Fibroblast of pulmonary artery (primary cell): ENCODE data around the gene SRSF12.
A peak's percentile ranks its signal among the peaks of the same experiment; 100 is the strongest.

ENCODE experiments used
- DNase-seq: peaks from one replicate; pipeline ENCODE4 v3.0.0-alpha.2; 2010; ENCODE audit warnings: low read depth
- H3K4me3 ChIP-seq: replicated peaks from 2 replicates; pipeline ENCODE4 v1.5.1; 2011; ENCODE audit warnings: low read depth, mild to moderate bottlenecking, control low read depth, low read length, moderate library complexity
- CTCF ChIP-seq: IDR thresholded peaks from 2 replicates; pipeline ENCODE4 v1.5.1; 2011; ENCODE audit warnings: mild to moderate bottlenecking, control low read depth, low read length, inconsistent platforms; ENCODE audit errors: missing control alignments

Gene SRSF12

GRCh38 chr6:89100114-89100513 is 17.8 kb downstream of the SRSF12 start:
- no peak for DNase-seq
- H3K4me3 ChIP-seq, result no peak overlapping the region
- TF ChIP-seq CTCF, result no peak

- no peak for TF ChIP-seq CTCF
- no peak for DNase-seq
Measured at GRCh38 chr6:89098461-89098860, 19.4 kb downstream of the SRSF12 start.

GRCh38 chr6:89087881-89088280 is 30.0 kb downstream of the SRSF12 start:
- DNase-seq, result peak; percentile 40

More at GRCh38 chr6:89098461-89098860, 19.4 kb downstream of the SRSF12 start:
- H3K4me3 ChIP-seq, result no peak overlapping the region

GRCh38 chr6:89085409-89086205 is 32.3 kb downstream of the SRSF12 start:
- no peak overlapping the region for H3K4me3 ChIP-seq
- peak; percentile 47 for DNase-seq
- TF ChIP-seq CTCF, result no peak

More at GRCh38 chr6:89087881-89088280, 30.0 kb downstream of the SRSF12 start:
- TF ChIP-seq CTCF, result no peak
- H3K4me3 ChIP-seq, result no peak overlapping the region

GRCh38 chr6:89084954-89085353 is 32.9 kb downstream of the SRSF12 start:
- TF ChIP-seq CTCF, result no peak
- peak overlapping the region; percentile 63 for H3K4me3 ChIP-seq
- peak; percentile 43 for DNase-seq

GRCh38 chr6:89084542-89084941 is 33.3 kb downstream of the SRSF12 start:
- H3K4me3 ChIP-seq, result peak overlapping the region; percentile 63
- DNase-seq, result no peak

More at GRCh38 chr6:89084542-89084941, 33.3 kb downstream of the SRSF12 start:
- TF ChIP-seq CTCF, result no peak
